OCI-LY3 (cell line): Measurements from ENCODE around the gene TLE4.

Experiments used
- CTCF ChIP-seq: fragments of 200-600, 300-600 bp; sonication (generic); IDR thresholded peaks from 2 replicates; pipeline ENCODE4 v1.5.1; 2014; ENCODE audit warnings: antibody characterized with exemption, low read length, low read depth
- EZH2phosphoT487 ChIP-seq: fragments of 200-600 bp; shearing (Covaris generic); IDR thresholded peaks from 2 replicates; pipeline ENCODE4 v1.6.1; 2018; ENCODE audit warnings: antibody characterized with exemption, mixed run types, low read depth

- TF ChIP-seq CTCF = no peak
- TF ChIP-seq EZH2phosphoT487 = no peak
Measured at GRCh38 chr9:79693750-79694149, 122.0 kb downstream of the TLE4 start.
